RKO (cell line): ENCODE measurements around the gene DNAJC3.
"Not testable (repeated sequence)": the region's sequence is repeated elsewhere in the genome, so short reads cannot be mapped to it uniquely, and the experiment has no call there.

ENCODE experiments used
- DNase-seq: peaks from one replicate; pipeline ENCODE4 v3.0.0-alpha.2; 2016; ENCODE audit warnings: low spot score

The DNAJC3 gene

GRCh38 chr13:95781940-95782339 is 105.0 kb downstream of the DNAJC3 start:
- DNase-seq, result not testable (repeated sequence)

GRCh38 chr13:95783747-95784146 is 106.8 kb downstream of the DNAJC3 start:
- no peak for DNase-seq

- peak; percentile 19 for DNase-seq
Observed at GRCh38 chr13:95784161-95784899, 107.4 kb downstream of the DNAJC3 start.

- no peak for DNase-seq
Observed at GRCh38 chr13:95784900-95785290, 108.0 kb downstream of the DNAJC3 start.

GRCh38 chr13:95787356-95788099 is 110.6 kb downstream of the DNAJC3 start:
- no peak for DNase-seq

- no peak for DNase-seq
Observed at GRCh38 chr13:95788100-95788463, 111.1 kb downstream of the DNAJC3 start.

- DNase-seq, result not testable (repeated sequence)
Observed at GRCh38 chr13:95789315-95789714, 112.4 kb downstream of the DNAJC3 start.

- no peak for DNase-seq
Observed at GRCh38 chr13:95791084-95791722, 114.3 kb downstream of the DNAJC3 start.

- DNase-seq, result no peak
Observed at GRCh38 chr13:95793018-95793555, 116.1 kb downstream of the DNAJC3 start.

GRCh38 chr13:95793781-95794180 is 116.8 kb downstream of the DNAJC3 start:
- DNase-seq, result no peak

- DNase-seq, result no peak
Observed at GRCh38 chr13:95797016-95797415, 120.1 kb downstream of the DNAJC3 start.

GRCh38 chr13:95800436-95800835 is 123.5 kb downstream of the DNAJC3 start:
- DNase-seq, result no peak

GRCh38 chr13:95801825-95802224 is 124.9 kb downstream of the DNAJC3 start:
- no peak for DNase-seq

GRCh38 chr13:95805921-95806320 is 129.0 kb downstream of the DNAJC3 start:
- DNase-seq, result no peak

- no peak for DNase-seq
Observed at GRCh38 chr13:95809429-95809828, 132.5 kb downstream of the DNAJC3 start.

GRCh38 chr13:95813139-95813538 is 136.2 kb downstream of the DNAJC3 start:
- no peak for DNase-seq

- DNase-seq, result no peak
Observed at GRCh38 chr13:95814495-95814894, 137.6 kb downstream of the DNAJC3 start.

GRCh38 chr13:95822303-95822702 is 145.4 kb downstream of the DNAJC3 start:
- DNase-seq, result no peak

GRCh38 chr13:95833126-95833525 is 156.2 kb downstream of the DNAJC3 start:
- no peak for DNase-seq

GRCh38 chr13:95833719-95834118 is 156.8 kb downstream of the DNAJC3 start:
- peak; percentile 44 for DNase-seq

- peak; percentile 60 for DNase-seq
Observed at GRCh38 chr13:95834134-95834765, 157.3 kb downstream of the DNAJC3 start.

- no peak for DNase-seq
Observed at GRCh38 chr13:95841894-95842293, 165.0 kb downstream of the DNAJC3 start.
